ENCODE results near the gene KRT222. TPM values are rescaled to one million over a fixed set of nuclear protein-coding genes. Genes with fewer than 3 reads are reported as not detected.

KRT222 gene
- total and polyA plus RNA-seq, 2 of the 13 experiments (the other 11 are each of a cell fraction or from before 2014, with no cell fraction given): not detected

GRCh38 chr17:40618754-40619625 lies 46.0 kb downstream of the KRT222 start (continued):
- TF ChIP-seq, protein P1, sequence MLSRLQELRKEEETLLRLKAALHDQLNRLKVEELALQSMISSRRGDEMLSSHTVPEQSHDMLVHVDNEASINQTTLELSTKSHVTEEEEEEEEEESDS (CRISPR knock-in tag; IDR thresholded peaks at IDR 0.05; ENCODE audit: borderline replicate concordance): no peak
- TF ChIP-seq ATF2 (CRISPR knock-in tag; IDR thresholded peaks at IDR 0.05) (no peak), JDP2 (CRISPR knock-in tag; IDR thresholded peaks at IDR 0.05; ENCODE audit: borderline replicate concordance) (no peak), ZNF550 (CRISPR knock-in tag; IDR thresholded peaks at IDR 0.05; ENCODE audit: borderline replicate concordance) (no peak), GLMP (CRISPR knock-in tag; IDR thresholded peaks at IDR 0.05; ENCODE audit: borderline replicate concordance) (no peak), ESRRA (CRISPR knock-in tag; IDR thresholded peaks at IDR 0.05; ENCODE audit: low read depth) (no peak), ZNF556 (CRISPR knock-in tag; IDR thresholded peaks at IDR 0.05; ENCODE audit: borderline replicate concordance) (no peak), XRCC5 (optimal IDR thresholded peaks at IDR 0.05; ENCODE audit: low read length) (peak; percentile 34), MIER2 (CRISPR knock-in tag; IDR thresholded peaks at IDR 0.05) (0 out of 2 replicates have a peak, but pooled peaks have one; percentile 27), FOXK1 (CRISPR knock-in tag; IDR thresholded peaks at IDR 0.05; ENCODE audit: borderline replicate concordance, low read depth) (no peak), MTA3 (CRISPR knock-in tag; IDR thresholded peaks at IDR 0.05) (no peak), ZNF484 (CRISPR knock-in tag; IDR thresholded peaks at IDR 0.05; ENCODE audit: borderline replicate concordance, low read depth) (no peak), KDM6A (CRISPR knock-in tag; IDR thresholded peaks at IDR 0.05; ENCODE audit: low read depth) (peak; percentile 82; the same call in 1 of the 2 replicates), ZNF503 (CRISPR knock-in tag; IDR thresholded peaks at IDR 0.05) (0 out of 2 replicates have a peak, but pooled peaks have one; percentile 0), ZNF335 (CRISPR knock-in tag; IDR thresholded peaks at IDR 0.05) (no peak), HCFC1 (IDR thresholded peaks at IDR 0.05; ENCODE audit: low read depth, low read length) (no peak), ZNF737 (CRISPR knock-in tag; IDR thresholded peaks at IDR 0.05; ENCODE audit: borderline replicate concordance) (no peak), NFE2L1 (CRISPR knock-in tag; IDR thresholded peaks at IDR 0.05; ENCODE audit: borderline replicate concordance) (no peak)
- TF ChIP-seq, protein P2, sequence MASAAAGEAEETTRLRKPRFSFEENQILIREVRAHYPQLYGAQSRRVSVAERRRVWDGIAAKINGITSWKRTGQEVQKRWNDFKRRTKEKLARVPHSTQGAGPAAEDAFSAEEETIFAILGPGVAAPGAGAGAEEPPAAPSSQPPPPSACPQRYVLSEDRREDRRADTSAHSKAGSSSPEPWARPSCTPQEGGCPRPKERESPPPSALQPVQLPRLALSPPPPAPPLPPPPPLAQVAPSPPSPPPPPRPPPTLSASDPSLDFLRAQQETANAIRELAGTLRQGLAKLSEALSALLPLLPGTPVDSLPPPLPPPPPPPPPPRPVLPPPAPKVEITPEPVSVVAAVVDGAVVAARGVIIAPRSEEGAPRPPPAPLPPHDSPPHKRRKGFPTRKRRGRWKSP (CRISPR knock-in tag; IDR thresholded peaks at IDR 0.05): no peak
- TF ChIP-seq, protein P3, sequence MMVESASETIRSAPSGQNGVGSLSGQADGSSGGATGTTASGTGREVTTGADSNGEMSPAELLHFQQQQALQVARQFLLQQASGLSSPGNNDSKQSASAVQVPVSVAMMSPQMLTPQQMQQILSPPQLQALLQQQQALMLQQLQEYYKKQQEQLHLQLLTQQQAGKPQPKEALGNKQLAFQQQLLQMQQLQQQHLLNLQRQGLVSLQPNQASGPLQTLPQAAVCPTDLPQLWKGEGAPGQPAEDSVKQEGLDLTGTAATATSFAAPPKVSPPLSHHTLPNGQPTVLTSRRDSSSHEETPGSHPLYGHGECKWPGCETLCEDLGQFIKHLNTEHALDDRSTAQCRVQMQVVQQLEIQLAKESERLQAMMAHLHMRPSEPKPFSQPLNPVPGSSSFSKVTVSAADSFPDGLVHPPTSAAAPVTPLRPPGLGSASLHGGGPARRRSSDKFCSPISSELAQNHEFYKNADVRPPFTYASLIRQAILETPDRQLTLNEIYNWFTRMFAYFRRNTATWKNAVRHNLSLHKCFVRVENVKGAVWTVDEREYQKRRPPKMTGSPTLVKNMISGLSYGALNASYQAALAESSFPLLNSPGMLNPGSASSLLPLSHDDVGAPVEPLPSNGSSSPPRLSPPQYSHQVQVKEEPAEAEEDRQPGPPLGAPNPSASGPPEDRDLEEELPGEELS (CRISPR knock-in tag; IDR thresholded peaks at IDR 0.05): peak; percentile 25; the same call in 1 of the 2 replicates

Data from HepG2 (cell line).